ENCODE measurements around the gene NTPCR.
"Not testable (repeated sequence)": the region's sequence is repeated elsewhere in the genome, so short reads cannot be mapped to it uniquely, and the experiment has no call there.

Gene NTPCR

GRCh38 chr1:232927166-232927565 lies 23.2 kb upstream of the NTPCR start:
- not testable (repeated sequence) for H3K27ac ChIP-seq (ENCODE audit: low read depth, low read length)

GRCh38 chr1:232927830-232928505 lies 22.4 kb upstream of the NTPCR start:
- no peak overlapping the region for H3K4me3 ChIP-seq (ENCODE audit: low read depth, low read length)
- no peak overlapping the region for H3K27ac ChIP-seq (ENCODE audit: low read depth, low read length)
- H3K9me3 ChIP-seq (ENCODE audit: control insufficient read depth, insufficient read depth, low read length) = 0 out of 2 replicates have a peak, but pooled peaks cover 3% of the 10 kb centered on the region
- H3K4me1 ChIP-seq (ENCODE audit: control insufficient read depth, insufficient read depth, low read length) = no peaks in the 10 kb centered on the region
- no peak overlapping the region for H3K9ac ChIP-seq (ENCODE audit: low read depth, low read length)
- no peaks in the 10 kb centered on the region for H3K36me3 ChIP-seq (ENCODE audit: control insufficient read depth, insufficient read depth, low read length)
- no peaks in the 10 kb centered on the region for H3K27me3 ChIP-seq (ENCODE audit: control insufficient read depth, insufficient read depth, low read length)

More at GRCh38 chr1:232927166-232927565, 23.2 kb upstream of the NTPCR start:
- H3K4me3 ChIP-seq (ENCODE audit: low read depth, low read length); H3K9ac ChIP-seq (ENCODE audit: low read depth, low read length); H3K36me3 ChIP-seq (ENCODE audit: control insufficient read depth, insufficient read depth, low read length); H3K27me3 ChIP-seq (ENCODE audit: control insufficient read depth, insufficient read depth, low read length); H3K4me1 ChIP-seq (ENCODE audit: control insufficient read depth, insufficient read depth, low read length); H3K9me3 ChIP-seq (ENCODE audit: control insufficient read depth, insufficient read depth, low read length): not testable (repeated sequence)

- no peaks in the 10 kb centered on the region for H3K27me3 ChIP-seq (ENCODE audit: control insufficient read depth, insufficient read depth, low read length)
- no peaks in the 10 kb centered on the region for H3K4me1 ChIP-seq (ENCODE audit: control insufficient read depth, insufficient read depth, low read length)
- H3K4me3 ChIP-seq (ENCODE audit: low read depth, low read length) = no peak overlapping the region
- no peak overlapping the region for H3K9ac ChIP-seq (ENCODE audit: low read depth, low read length)
- H3K36me3 ChIP-seq (ENCODE audit: control insufficient read depth, insufficient read depth, low read length) = no peaks in the 10 kb centered on the region
- H3K27ac ChIP-seq (ENCODE audit: low read depth, low read length) = no peak overlapping the region
- no peaks in the 10 kb centered on the region for H3K9me3 ChIP-seq (ENCODE audit: control insufficient read depth, insufficient read depth, low read length)
Observed at GRCh38 chr1:232932486-232933425, 17.7 kb upstream of the NTPCR start.

- Histone ChIP-seq H3K4me3 (ENCODE audit: low read depth, low read length) (no peak overlapping the region), H3K9me3 (ENCODE audit: control insufficient read depth, insufficient read depth, low read length) (no peaks in the 10 kb centered on the region), H3K4me1 (ENCODE audit: control insufficient read depth, insufficient read depth, low read length) (no peaks in the 10 kb centered on the region), H3K27ac (ENCODE audit: low read depth, low read length) (no peak overlapping the region), H3K9ac (ENCODE audit: low read depth, low read length) (no peak overlapping the region), H3K27me3 (ENCODE audit: control insufficient read depth, insufficient read depth, low read length) (no peaks in the 10 kb centered on the region), H3K36me3 (ENCODE audit: control insufficient read depth, insufficient read depth, low read length) (no peaks in the 10 kb centered on the region)
Observed at GRCh38 chr1:232936941-232937340, 13.5 kb upstream of the NTPCR start.

- no peaks in the 10 kb centered on the region for H3K4me1 ChIP-seq (ENCODE audit: control insufficient read depth, insufficient read depth, low read length)
- no peaks in the 10 kb centered on the region for H3K9me3 ChIP-seq (ENCODE audit: control insufficient read depth, insufficient read depth, low read length)
- H3K4me3 ChIP-seq (ENCODE audit: low read depth, low read length) = no peak overlapping the region
- no peak overlapping the region for H3K27ac ChIP-seq (ENCODE audit: low read depth, low read length)
- H3K9ac ChIP-seq (ENCODE audit: low read depth, low read length) = no peak overlapping the region
- no peaks in the 10 kb centered on the region for H3K36me3 ChIP-seq (ENCODE audit: control insufficient read depth, insufficient read depth, low read length)
- no peaks in the 10 kb centered on the region for H3K27me3 ChIP-seq (ENCODE audit: control insufficient read depth, insufficient read depth, low read length)
Observed at GRCh38 chr1:232937741-232938375, 12.6 kb upstream of the NTPCR start.

GRCh38 chr1:232938926-232939325 lies 11.5 kb upstream of the NTPCR start:
- H3K27ac ChIP-seq (ENCODE audit: low read depth, low read length) = no peak overlapping the region
- no peaks in the 10 kb centered on the region for H3K27me3 ChIP-seq (ENCODE audit: control insufficient read depth, insufficient read depth, low read length)
- H3K4me1 ChIP-seq (ENCODE audit: control insufficient read depth, insufficient read depth, low read length) = 0 out of 2 replicates have a peak, but pooled peaks cover 1% of the 10 kb centered on the region
- H3K4me3 ChIP-seq (ENCODE audit: low read depth, low read length) = no peak overlapping the region
- H3K9me3 ChIP-seq (ENCODE audit: control insufficient read depth, insufficient read depth, low read length) = no peaks in the 10 kb centered on the region
- no peak overlapping the region for H3K9ac ChIP-seq (ENCODE audit: low read depth, low read length)
- H3K36me3 ChIP-seq (ENCODE audit: control insufficient read depth, insufficient read depth, low read length) = no peaks in the 10 kb centered on the region

GRCh38 chr1:232939748-232940147 lies 10.7 kb upstream of the NTPCR start:
- H3K9ac ChIP-seq (ENCODE audit: low read depth, low read length) = no peak overlapping the region
- no peaks in the 10 kb centered on the region for H3K36me3 ChIP-seq (ENCODE audit: control insufficient read depth, insufficient read depth, low read length)
- no peaks in the 10 kb centered on the region for H3K9me3 ChIP-seq (ENCODE audit: control insufficient read depth, insufficient read depth, low read length)
- no peak overlapping the region for H3K27ac ChIP-seq (ENCODE audit: low read depth, low read length)
- 0 out of 2 replicates have a peak, but pooled peaks cover 3% of the 10 kb centered on the region for H3K4me1 ChIP-seq (ENCODE audit: control insufficient read depth, insufficient read depth, low read length)
- H3K27me3 ChIP-seq (ENCODE audit: control insufficient read depth, insufficient read depth, low read length) = no peaks in the 10 kb centered on the region
- H3K4me3 ChIP-seq (ENCODE audit: low read depth, low read length) = no peak overlapping the region

- Histone ChIP-seq H3K4me1 (ENCODE audit: control insufficient read depth, insufficient read depth, low read length) (0 out of 2 replicates have a peak, but pooled peaks cover 3% of the 10 kb centered on the region), H3K27me3 (ENCODE audit: control insufficient read depth, insufficient read depth, low read length) (no peaks in the 10 kb centered on the region), H3K36me3 (ENCODE audit: control insufficient read depth, insufficient read depth, low read length) (no peaks in the 10 kb centered on the region), H3K9me3 (ENCODE audit: control insufficient read depth, insufficient read depth, low read length) (no peaks in the 10 kb centered on the region), H3K4me3 (ENCODE audit: low read depth, low read length) (no peak overlapping the region), H3K9ac (ENCODE audit: low read depth, low read length) (no peak overlapping the region), H3K27ac (ENCODE audit: low read depth, low read length) (no peak overlapping the region)
Observed at GRCh38 chr1:232940262-232940661, 10.1 kb upstream of the NTPCR start.

GRCh38 chr1:232942413-232943294 lies 7.8 kb upstream of the NTPCR start:
- no peaks in the 10 kb centered on the region for H3K27me3 ChIP-seq (ENCODE audit: control insufficient read depth, insufficient read depth, low read length)
- H3K36me3 ChIP-seq (ENCODE audit: control insufficient read depth, insufficient read depth, low read length) = no peaks in the 10 kb centered on the region
- H3K9me3 ChIP-seq (ENCODE audit: control insufficient read depth, insufficient read depth, low read length) = no peaks in the 10 kb centered on the region
- 0 out of 2 replicates have a peak, but pooled peaks cover 3% of the 10 kb centered on the region for H3K4me1 ChIP-seq (ENCODE audit: control insufficient read depth, insufficient read depth, low read length)
- H3K4me3 ChIP-seq (ENCODE audit: low read depth, low read length) = no peak overlapping the region
- H3K9ac ChIP-seq (ENCODE audit: low read depth, low read length) = no peak overlapping the region
- H3K27ac ChIP-seq (ENCODE audit: low read depth, low read length) = no peak overlapping the region

- Histone ChIP-seq H3K9me3 (ENCODE audit: control insufficient read depth, insufficient read depth, low read length) (no peaks in the 10 kb centered on the region), H3K36me3 (ENCODE audit: control insufficient read depth, insufficient read depth, low read length) (no peaks in the 10 kb centered on the region), H3K4me1 (ENCODE audit: control insufficient read depth, insufficient read depth, low read length) (0 out of 2 replicates have a peak, but pooled peaks cover 3% of the 10 kb centered on the region), H3K27me3 (ENCODE audit: control insufficient read depth, insufficient read depth, low read length) (no peaks in the 10 kb centered on the region), H3K27ac (ENCODE audit: low read depth, low read length) (no peak overlapping the region), H3K4me3 (ENCODE audit: low read depth, low read length) (no peak overlapping the region), H3K9ac (ENCODE audit: low read depth, low read length) (no peak overlapping the region)
Observed at GRCh38 chr1:232943679-232944252, 6.6 kb upstream of the NTPCR start.
